GM12872 (cell line): ENCODE results near the gene GMPPA.

Experiments
- TF ChIP-seq, protein P1 (sequence below): IDR thresholded peaks from 3 replicates; pipeline ENCODE4 v1.5.1; 2011; ENCODE audit warnings: low read depth, mild to moderate bottlenecking, low read length, moderate library complexity; ENCODE audit not compliant: insufficient read depth

The GMPPA gene

GRCh38 chr2:219527076-219527394, 28.3 kb downstream of the GMPPA start:
- TF ChIP-seq, protein P1, sequence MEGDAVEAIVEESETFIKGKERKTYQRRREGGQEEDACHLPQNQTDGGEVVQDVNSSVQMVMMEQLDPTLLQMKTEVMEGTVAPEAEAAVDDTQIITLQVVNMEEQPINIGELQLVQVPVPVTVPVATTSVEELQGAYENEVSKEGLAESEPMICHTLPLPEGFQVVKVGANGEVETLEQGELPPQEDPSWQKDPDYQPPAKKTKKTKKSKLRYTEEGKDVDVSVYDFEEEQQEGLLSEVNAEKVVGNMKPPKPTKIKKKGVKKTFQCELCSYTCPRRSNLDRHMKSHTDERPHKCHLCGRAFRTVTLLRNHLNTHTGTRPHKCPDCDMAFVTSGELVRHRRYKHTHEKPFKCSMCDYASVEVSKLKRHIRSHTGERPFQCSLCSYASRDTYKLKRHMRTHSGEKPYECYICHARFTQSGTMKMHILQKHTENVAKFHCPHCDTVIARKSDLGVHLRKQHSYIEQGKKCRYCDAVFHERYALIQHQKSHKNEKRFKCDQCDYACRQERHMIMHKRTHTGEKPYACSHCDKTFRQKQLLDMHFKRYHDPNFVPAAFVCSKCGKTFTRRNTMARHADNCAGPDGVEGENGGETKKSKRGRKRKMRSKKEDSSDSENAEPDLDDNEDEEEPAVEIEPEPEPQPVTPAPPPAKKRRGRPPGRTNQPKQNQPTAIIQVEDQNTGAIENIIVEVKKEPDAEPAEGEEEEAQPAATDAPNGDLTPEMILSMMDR = no peak

GRCh38 chr2:219527472-219527871, 28.8 kb downstream of the GMPPA start:
- TF ChIP-seq, protein P1 = no peak

DNA sequence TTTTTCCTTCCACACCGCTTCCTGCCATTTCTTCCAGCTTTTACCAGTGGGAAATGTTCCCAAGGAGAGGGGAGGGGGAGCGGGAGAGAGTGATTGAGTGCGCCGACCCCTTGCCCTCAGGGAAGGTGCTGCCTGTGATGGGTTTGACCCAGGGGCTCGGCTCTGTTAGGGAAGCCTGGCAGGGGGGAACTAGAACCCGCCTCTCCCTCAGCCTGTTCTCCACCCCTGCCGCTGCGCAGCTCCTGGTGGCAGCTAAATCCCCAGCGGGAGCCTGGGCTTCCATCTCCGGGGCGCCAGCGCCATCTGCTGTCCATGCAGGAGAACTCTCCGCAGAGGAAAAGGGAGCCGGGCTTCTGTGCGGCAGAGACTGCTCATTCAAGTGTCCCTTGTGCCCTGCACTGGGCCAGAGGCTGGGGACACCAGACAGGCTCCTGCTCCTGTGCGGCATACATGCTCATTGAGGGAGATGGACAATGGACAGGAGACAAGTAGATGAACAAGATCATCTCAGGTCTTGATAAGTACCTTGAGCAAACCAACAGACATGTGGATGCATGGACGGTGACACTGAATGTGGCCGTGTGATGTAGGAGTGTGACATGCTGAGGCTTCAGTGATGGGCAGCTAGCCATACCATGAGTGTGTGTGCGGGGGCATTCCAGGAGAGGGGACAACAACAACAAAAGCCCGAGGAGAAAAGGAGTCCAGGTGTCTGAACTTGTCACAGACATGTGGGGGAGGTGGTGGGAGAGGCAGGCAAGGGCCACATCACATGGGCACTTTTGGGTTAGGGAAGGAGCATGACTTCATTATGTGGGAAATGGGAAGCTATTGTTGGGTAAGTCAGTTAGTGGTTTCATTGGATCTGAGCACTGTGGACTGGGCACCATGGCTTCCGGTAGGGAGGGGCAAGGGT, 31.6 kb downstream of the GMPPA start:
- TF ChIP-seq, protein P1 = peak; percentile 93

GRCh38 chr2:219531639-219532377, 33.1 kb downstream of the GMPPA start:
- TF ChIP-seq, protein P1 = no peak

DNA sequence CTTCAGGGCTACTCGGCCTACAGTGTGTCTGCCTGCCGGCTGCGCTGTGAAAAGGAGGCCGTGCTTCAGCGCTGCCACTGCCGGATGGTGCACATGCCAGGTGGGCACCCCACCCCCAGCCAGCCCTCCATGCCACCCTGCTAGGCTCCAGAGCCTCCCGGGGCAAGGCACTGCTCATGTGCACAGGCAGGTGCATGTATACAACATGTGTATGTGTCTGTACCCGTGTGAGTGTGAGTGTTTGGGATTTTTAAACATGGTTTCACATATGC, 33.6 kb downstream of the GMPPA start:
- TF ChIP-seq, protein P1 = no peak

DNA sequence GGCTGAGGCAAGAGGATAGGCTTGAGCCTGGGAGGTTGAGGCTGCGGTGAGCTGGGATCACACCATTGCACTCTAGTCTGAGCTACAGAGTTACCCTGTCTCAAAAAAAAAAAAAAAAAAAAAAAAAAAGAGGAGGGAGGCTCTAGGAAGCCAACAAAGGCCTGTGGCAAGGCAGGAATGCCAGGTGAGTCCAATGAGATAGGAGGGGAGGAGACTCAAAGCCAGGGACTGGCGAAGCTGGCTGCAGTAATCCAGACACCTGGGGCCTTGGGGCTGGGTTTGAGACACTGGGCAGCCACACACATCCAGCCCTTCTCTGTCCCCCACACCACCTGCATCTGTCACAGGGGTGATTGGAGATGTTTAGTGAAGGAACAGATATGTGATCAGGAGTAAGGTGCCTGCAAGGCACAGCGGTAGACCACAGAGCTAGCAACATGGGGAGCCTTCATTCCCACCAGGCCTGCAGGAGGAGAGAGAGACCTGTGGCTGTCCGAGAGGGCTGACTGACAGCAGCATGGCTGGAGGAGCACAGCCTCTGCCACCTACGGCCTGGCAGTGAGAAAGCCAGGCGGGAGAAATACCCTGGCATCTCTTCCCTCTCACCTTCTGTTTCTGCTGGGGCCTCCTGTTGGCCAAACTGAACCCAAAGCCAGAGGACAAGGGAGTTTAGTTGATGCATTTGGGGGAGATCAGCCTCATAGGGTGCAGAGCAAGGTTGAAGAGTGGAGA, 35.4 kb downstream of the GMPPA start:
- TF ChIP-seq, protein P1 = no peak

DNA sequence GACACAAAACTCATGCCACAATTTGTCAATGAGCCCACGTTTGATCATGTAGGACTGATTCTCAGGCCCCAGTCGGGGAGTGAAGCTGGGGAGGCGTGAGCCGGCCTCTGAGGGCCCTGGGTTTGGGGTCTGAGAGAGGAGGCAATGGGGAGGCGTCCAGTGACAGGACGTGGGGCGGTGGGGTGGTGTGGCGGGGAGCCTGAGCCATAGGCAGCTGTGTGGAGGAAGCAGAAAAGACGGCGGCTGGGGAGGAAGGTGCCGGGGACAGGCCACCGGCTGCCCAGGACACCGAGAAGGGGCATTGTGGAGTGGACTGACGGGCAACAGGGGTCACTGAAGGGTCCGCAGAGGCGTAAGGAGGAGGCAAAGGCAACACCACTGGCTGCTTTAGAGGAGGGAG, 37.7 kb downstream of the GMPPA start:
- TF ChIP-seq, protein P1 = no peak
